Testis (tissue), 2 donors: ENCODE data around the gene ADSL.

Experiments
- POLR2A ChIP-seq: fragments of 450-650 bp; IDR thresholded peaks from one replicate; pipeline ENCODE4 v1.6.1; 2017; ENCODE audit warnings: antibody characterized with exemption, mild to moderate bottlenecking, moderate library complexity
- TF ChIP-seq, protein P1 (sequence below), 3 experiments: fragments of 450-650 bp in 2 of 3; fragments of 200-600 bp in 1 of 3; sonication (generic) in 1 of 3; IDR thresholded peaks; one replicate each; pipeline ENCODE4 v1.5.1; 2016 to 2019; ENCODE audit warnings: antibody characterized with exemption in 3 of 3, mild to moderate bottlenecking in 2 of 3, moderate library complexity in 1 of 3

DNA sequence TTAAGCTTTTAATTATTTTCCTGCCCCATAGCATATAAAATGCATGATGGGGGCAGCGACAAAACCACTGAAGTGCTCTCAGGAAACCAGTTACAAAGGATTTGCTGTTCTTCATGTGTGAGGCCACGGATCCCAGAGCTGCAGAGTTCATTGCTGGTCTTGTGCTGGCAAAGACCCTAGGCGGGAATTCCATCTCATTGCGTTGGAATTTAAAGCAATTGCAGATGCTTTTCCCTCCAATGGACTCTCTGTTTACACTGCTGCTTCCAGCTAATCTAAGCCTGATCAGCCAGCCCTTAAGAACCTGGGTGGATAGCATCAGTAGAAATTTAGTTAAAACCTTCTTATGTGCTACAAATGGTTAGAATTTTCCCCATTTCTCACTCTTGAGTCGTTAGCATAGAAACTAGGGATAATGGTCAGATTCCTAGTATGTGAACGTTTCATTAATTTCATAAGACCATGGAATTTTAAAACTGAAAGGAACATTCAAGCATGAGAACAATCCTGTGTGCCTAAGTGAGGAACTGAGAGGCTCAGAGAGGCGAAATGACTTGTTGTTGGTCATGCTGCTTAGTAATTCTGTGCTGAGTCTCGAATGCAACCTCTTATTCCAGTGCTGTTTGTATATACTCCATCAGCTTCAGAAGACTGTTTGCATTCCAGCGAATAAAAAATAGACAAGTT, 36.1 kb upstream of the ADSL start:
- TF ChIP-seq, protein P1, sequence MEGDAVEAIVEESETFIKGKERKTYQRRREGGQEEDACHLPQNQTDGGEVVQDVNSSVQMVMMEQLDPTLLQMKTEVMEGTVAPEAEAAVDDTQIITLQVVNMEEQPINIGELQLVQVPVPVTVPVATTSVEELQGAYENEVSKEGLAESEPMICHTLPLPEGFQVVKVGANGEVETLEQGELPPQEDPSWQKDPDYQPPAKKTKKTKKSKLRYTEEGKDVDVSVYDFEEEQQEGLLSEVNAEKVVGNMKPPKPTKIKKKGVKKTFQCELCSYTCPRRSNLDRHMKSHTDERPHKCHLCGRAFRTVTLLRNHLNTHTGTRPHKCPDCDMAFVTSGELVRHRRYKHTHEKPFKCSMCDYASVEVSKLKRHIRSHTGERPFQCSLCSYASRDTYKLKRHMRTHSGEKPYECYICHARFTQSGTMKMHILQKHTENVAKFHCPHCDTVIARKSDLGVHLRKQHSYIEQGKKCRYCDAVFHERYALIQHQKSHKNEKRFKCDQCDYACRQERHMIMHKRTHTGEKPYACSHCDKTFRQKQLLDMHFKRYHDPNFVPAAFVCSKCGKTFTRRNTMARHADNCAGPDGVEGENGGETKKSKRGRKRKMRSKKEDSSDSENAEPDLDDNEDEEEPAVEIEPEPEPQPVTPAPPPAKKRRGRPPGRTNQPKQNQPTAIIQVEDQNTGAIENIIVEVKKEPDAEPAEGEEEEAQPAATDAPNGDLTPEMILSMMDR (IDR thresholded peaks at IDR 0.05), result no peak
- TF ChIP-seq POLR2A, result no peak
